Suprapubic skin (tissue), 4 donors: ENCODE results near the gene CYSRT1.

Source experiments
- EP300 ChIP-seq: sonication (generic); formaldehyde crosslinking; IDR thresholded peaks from one replicate; pipeline ENCODE4 v1.6.1; 2017; ENCODE audit warnings: antibody characterized with exemption
- POLR2A ChIP-seq, 2 donors: fragments of 450-650 bp; IDR thresholded peaks; one replicate each; pipeline ENCODE4 v1.6.1; 2017; ENCODE audit warnings: antibody characterized with exemption in 2 of 2, mild to moderate bottlenecking in 2 of 2, moderate library complexity in 2 of 2
- POLR2AphosphoS5 ChIP-seq, 3 donors: sonication (generic); formaldehyde crosslinking; IDR thresholded peaks; one replicate each; pipeline ENCODE4 v1.6.1; 2017; ENCODE audit warnings: antibody characterized with exemption in 3 of 3
- TF ChIP-seq, protein P1 (sequence below), 2 donors: fragments of 200-600 bp in 1 of 2; fragments of 450-650 bp in 1 of 2; sonication (generic) in 1 of 2; IDR thresholded peaks; one replicate each; pipeline ENCODE4 v1.5.1; 2016 to 2019; ENCODE audit warnings: antibody characterized with exemption in 2 of 2, mild to moderate bottlenecking in 1 of 2, moderate library complexity in 1 of 2

DNA sequence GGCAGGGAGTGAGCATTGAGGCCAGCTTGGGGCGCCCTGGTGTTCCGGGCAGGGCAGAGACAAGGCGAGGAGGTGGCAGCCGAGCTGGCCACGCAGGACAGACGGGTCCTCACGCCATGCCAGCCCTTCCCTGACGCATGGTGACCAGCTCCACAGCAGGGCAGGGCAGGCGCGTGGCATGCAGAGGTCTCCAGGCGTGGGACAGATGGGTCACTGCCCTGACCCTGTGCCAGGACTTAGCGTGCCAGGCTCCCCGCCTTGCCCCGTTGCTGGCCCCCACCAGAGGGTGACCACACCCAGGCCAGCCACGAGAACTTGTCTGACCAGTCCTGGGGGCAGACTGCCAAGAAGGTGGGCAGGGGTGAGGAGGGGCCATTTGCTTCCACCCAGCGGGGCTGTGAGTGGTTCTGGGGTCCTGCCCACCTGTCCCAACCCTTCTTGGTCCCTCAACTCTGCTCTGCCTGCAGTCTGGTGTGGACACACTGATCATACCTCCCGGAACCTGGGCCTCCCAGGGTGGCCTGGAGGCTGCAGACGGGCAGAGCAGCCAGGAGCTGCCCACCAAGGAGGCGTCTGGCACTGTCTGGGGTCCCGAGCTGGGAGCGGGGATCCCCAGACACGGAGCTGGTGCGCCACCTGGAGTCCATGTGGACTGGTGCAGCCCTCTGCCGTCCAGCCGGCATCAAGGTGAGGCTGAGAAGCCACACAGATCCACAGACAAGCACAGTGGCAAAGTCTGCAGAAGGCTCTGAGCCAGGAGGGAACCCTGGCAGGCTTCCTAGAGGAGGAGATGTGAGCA is 2.3 kb downstream of the CYSRT1 start, which contains the start of gene RNF224:
- TF ChIP-seq, protein P1, sequence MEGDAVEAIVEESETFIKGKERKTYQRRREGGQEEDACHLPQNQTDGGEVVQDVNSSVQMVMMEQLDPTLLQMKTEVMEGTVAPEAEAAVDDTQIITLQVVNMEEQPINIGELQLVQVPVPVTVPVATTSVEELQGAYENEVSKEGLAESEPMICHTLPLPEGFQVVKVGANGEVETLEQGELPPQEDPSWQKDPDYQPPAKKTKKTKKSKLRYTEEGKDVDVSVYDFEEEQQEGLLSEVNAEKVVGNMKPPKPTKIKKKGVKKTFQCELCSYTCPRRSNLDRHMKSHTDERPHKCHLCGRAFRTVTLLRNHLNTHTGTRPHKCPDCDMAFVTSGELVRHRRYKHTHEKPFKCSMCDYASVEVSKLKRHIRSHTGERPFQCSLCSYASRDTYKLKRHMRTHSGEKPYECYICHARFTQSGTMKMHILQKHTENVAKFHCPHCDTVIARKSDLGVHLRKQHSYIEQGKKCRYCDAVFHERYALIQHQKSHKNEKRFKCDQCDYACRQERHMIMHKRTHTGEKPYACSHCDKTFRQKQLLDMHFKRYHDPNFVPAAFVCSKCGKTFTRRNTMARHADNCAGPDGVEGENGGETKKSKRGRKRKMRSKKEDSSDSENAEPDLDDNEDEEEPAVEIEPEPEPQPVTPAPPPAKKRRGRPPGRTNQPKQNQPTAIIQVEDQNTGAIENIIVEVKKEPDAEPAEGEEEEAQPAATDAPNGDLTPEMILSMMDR (IDR thresholded peaks at IDR 0.05): peak; percentile 75 to 89
- TF ChIP-seq POLR2A (IDR thresholded peaks at IDR 0.05) (no peak), EP300 (no peak), POLR2AphosphoS5 (IDR thresholded peaks at IDR 0.05) (no peak)
